Measurements from ENCODE around the gene CAMSAP1. TPM values are rescaled to one million over a fixed set of nuclear protein-coding genes. Genes with fewer than 3 reads are reported as not detected.

CAMSAP1 gene
- total and polyA plus RNA-seq, 4 donors = 5.0 to 29.8 (median 15.1) TPM

GRCh38 chr9:135929656-135930445, 22.5 kb upstream of the CAMSAP1 start:
- ATAC-seq (ENCODE audit: insufficient read depth, low FRiP score) (no peak), DNase-seq (no peak)
- Histone ChIP-seq H3K9me3 (ENCODE audit: control insufficient read depth in 4 of 4, insufficient read depth in 3 of 4, low read length in 3 of 4) (no peaks in the 10 kb centered on the region), H3K4me3 (no peak overlapping the region), H3K36me3 (ENCODE audit: control insufficient read depth in 4 of 4, insufficient read depth in 4 of 4, low read length in 4 of 4) (peaks cover 1 to 35% (median 9%) of the 10 kb centered on the region in 4 donors), H3K27ac (ENCODE audit: low read depth in 1 of 2, low read length in 1 of 2) (no peak overlapping the region), H3K27me3 (ENCODE audit: control insufficient read depth in 3 of 3, insufficient read depth in 3 of 3, low read length in 2 of 3) (no peaks in the 10 kb centered on the region), H3K4me1 (ENCODE audit: control insufficient read depth in 5 of 5, insufficient read depth in 5 of 5, low read length in 5 of 5) (peaks cover 0 to 5% (median 0%) of the 10 kb centered on the region in 5 donors), H3K9ac (ENCODE audit: insufficient read depth in 1 of 2, low read length in 2 of 2) (no peak overlapping the region)
- TF ChIP-seq CTCF (IDR thresholded peaks at IDR 0.05; ENCODE audit: control extremely low read depth, extremely low read depth) = no peak
- WGBS, 2 donors = 91 to 95% methylated on average over 21 of the region's 21 CpGs

DNA sequence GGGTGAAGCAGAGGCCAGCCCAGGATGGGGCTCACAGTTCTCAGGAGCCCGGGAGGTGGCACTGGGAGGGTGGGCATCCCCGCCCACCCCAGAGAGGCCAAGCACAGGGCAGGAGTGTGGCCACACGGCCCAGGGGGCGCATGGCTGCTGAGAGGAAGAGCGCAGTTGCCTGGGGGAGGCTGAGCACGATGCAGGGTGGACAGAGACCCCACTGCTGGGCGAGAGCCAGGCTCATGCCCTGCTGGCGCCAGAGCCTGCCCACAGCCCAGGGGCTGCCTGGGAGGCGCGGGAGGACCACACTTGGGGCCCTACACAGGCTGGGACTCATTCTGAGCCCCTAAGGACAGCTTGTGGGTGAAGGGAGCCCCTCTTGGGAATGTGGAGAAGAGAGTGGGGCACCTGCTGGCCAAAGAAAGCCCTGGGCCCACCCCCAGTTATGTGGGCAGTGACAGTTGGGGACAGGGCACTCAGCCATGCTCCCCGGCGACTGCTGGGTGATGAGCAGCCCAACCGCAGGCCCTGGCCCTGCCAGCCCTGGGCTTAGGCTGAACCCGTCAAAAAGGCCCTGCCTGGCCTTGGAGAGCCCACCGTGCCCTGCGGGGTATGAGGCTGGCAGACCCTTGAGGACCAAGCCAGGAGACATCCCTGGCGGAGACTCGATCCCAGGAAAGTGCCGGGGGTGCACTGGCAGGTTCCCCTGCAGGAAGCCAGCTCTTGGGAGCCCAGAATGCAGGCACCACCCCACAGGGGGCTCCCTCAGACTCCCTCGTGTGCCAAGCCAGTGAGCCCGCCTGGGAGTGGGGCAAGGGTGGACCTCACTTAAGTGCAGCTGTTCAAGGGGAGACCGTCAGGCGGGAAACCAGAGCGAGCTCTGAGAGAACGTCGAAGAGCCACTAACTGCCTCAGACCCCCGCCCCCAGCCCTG, 21.6 kb upstream of the CAMSAP1 start:
- H3K27ac ChIP-seq (ENCODE audit: low read depth in 1 of 2, low read length in 1 of 2) = no peak overlapping the region
- peaks cover 0 to 34% (median 9%) of the 10 kb centered on the region in 4 donors for H3K36me3 ChIP-seq (ENCODE audit: control insufficient read depth in 4 of 4, insufficient read depth in 4 of 4, low read length in 4 of 4)
- ATAC-seq (ENCODE audit: insufficient read depth, low FRiP score) (no peak), DNase-seq (no peak)
- WGBS, 2 donors = 91 to 93% methylated on average over 26 to 27 of the region's 27 CpGs
- no peak for TF ChIP-seq CTCF (IDR thresholded peaks at IDR 0.05; ENCODE audit: control extremely low read depth, extremely low read depth)
- H3K27me3 ChIP-seq (ENCODE audit: control insufficient read depth in 3 of 3, insufficient read depth in 3 of 3, low read length in 2 of 3) = no peaks in the 10 kb centered on the region
- H3K9ac ChIP-seq (ENCODE audit: insufficient read depth in 1 of 2, low read length in 2 of 2) = no peak overlapping the region
- H3K4me1 ChIP-seq (ENCODE audit: control insufficient read depth in 5 of 5, insufficient read depth in 5 of 5, low read length in 5 of 5) = peaks cover 0 to 5% (median 0%) of the 10 kb centered on the region in 5 donors
- no peak overlapping the region for H3K4me3 ChIP-seq
- H3K9me3 ChIP-seq (ENCODE audit: control insufficient read depth in 4 of 4, insufficient read depth in 3 of 4, low read length in 3 of 4) = no peaks in the 10 kb centered on the region

- H3K9ac ChIP-seq (ENCODE audit: insufficient read depth in 1 of 2, low read length in 2 of 2) = no peak overlapping the region
- WGBS, 2 donors = 90 to 94% methylated on average over 23 of the region's 23 CpGs
- DNase-seq = no peak
Measured at GRCh38 chr9:135928074-135928730, 20.9 kb upstream of the CAMSAP1 start.

More at GRCh38 chr9:135928074-135928730, 20.9 kb upstream of the CAMSAP1 start:
- Histone ChIP-seq H3K4me3 (no peak overlapping the region), H3K27me3 (ENCODE audit: control insufficient read depth in 3 of 3, insufficient read depth in 3 of 3, low read length in 2 of 3) (no peaks in the 10 kb centered on the region), H3K27ac (ENCODE audit: low read depth in 1 of 2, low read length in 1 of 2) (no peak overlapping the region), H3K36me3 (ENCODE audit: control insufficient read depth in 4 of 4, insufficient read depth in 4 of 4, low read length in 4 of 4) (peaks cover 0 to 30% (median 8%) of the 10 kb centered on the region in 4 donors), H3K9me3 (ENCODE audit: control insufficient read depth in 4 of 4, insufficient read depth in 3 of 4, low read length in 3 of 4) (no peaks in the 10 kb centered on the region), H3K4me1 (ENCODE audit: control insufficient read depth in 5 of 5, insufficient read depth in 5 of 5, low read length in 5 of 5) (peaks cover 0 to 5% (median 0%) of the 10 kb centered on the region in 5 donors)
- TF ChIP-seq CTCF (IDR thresholded peaks at IDR 0.05; ENCODE audit: control extremely low read depth, extremely low read depth) = no peak
- ATAC-seq (ENCODE audit: insufficient read depth, low FRiP score) = no peak

Data from lung (tissue), 12 donors.